ENCODE results near the gene IMMP2L. TPM values are rescaled to one million over a fixed set of nuclear protein-coding genes. Genes with fewer than 3 reads are reported as not detected.

The IMMP2L gene
- total and polyA plus RNA-seq, 2 of the 8 experiments (the other 6 are each of a cell fraction or from before 2014, with no cell fraction given) = 2.3 to 10.1 TPM

GRCh38 chr7:111056371-111056770, 505.9 kb downstream of the IMMP2L start (continued):
- TF ChIP-seq RAD21 (IDR thresholded peaks at IDR 0.05 in 1 of 2, conservative IDR thresholded peaks at IDR 0.05 in 1 of 2; ENCODE audit: low read depth in 2 of 2, low read length in 2 of 2) (no peak), SAP30 (IDR thresholded peaks at IDR 0.05; ENCODE audit: insufficient read depth, insufficient replicate concordance, low read length) (no peak)

Data from H1 (cell line).